ENCODE data around the gene TNKS1BP1. TPM values are rescaled to one million over a fixed set of nuclear protein-coding genes. Genes with fewer than 3 reads are reported as not detected.
A peak's percentile ranks its signal among the peaks of the same experiment; 100 is the strongest.
"Not testable (repeated sequence)": the region's sequence is repeated elsewhere in the genome, so short reads cannot be mapped to it uniquely, and the experiment has no call there.

TNKS1BP1 gene
- total RNA-seq, 1 experiment from 2014 or later: 120 TPM

DNA sequence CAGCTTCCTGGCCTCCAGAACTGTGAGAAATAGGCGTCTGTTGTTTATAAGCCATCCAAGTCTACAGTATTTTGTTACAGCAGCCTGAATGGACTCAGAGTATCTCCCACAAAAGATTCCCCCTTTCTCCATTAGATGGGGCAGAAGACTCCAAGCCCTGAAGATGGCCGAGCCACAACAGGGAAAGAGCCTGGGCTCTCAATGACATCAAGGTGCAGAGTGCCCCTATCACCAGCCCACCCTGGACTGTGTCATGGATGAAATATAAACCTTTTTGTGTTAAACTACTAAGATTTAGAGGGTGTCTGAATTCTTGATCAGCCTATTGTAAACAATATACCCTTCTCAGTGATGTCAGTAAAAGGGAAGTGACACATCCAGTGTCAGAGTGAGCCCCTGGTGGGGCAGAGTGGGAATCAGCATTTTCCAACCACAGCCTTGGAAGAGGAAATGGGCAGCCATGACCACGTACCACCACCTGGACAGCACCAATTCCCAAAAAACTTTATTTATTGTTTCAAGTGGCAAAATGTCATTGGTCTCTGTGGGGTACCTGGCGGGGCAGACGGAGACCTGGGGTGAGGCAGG, 25.5 kb downstream of the TNKS1BP1 start:
- Histone ChIP-seq H3K27me3 (replicated peaks; ENCODE audit: control insufficient read depth, insufficient read depth, low read length) (no peaks in the 10 kb centered on the region), H3K9me3 (no peaks in the 10 kb centered on the region; the same call in 1 of the 2 replicates), H3K4me3 (ENCODE audit: low read depth, low read length) (no peak overlapping the region), H3K36me3 (ENCODE audit: control insufficient read depth, insufficient read depth, low read length) (peaks cover 22% of the 10 kb centered on the region), H3K4me1 (peaks cover 9% of the 10 kb centered on the region)
- TF ChIP-seq, protein P1, sequence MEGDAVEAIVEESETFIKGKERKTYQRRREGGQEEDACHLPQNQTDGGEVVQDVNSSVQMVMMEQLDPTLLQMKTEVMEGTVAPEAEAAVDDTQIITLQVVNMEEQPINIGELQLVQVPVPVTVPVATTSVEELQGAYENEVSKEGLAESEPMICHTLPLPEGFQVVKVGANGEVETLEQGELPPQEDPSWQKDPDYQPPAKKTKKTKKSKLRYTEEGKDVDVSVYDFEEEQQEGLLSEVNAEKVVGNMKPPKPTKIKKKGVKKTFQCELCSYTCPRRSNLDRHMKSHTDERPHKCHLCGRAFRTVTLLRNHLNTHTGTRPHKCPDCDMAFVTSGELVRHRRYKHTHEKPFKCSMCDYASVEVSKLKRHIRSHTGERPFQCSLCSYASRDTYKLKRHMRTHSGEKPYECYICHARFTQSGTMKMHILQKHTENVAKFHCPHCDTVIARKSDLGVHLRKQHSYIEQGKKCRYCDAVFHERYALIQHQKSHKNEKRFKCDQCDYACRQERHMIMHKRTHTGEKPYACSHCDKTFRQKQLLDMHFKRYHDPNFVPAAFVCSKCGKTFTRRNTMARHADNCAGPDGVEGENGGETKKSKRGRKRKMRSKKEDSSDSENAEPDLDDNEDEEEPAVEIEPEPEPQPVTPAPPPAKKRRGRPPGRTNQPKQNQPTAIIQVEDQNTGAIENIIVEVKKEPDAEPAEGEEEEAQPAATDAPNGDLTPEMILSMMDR (IDR thresholded peaks at IDR 0.05; ENCODE audit: insufficient read depth in 1 of 2, low read depth in 1 of 2, low read length in 1 of 2, severe bottlenecking in 1 of 2, unreplicated experiment in 1 of 2): no peak
- CTCF ChIA-PET: no interaction called here
- Mint-ChIP-seq H3K9me3 (ENCODE audit: unreplicated experiment) (no peaks in the 10 kb centered on the region), H3K36me3 (ENCODE audit: insufficient read depth, unreplicated experiment) (peaks cover 77% of the 10 kb centered on the region), H3K27ac (ENCODE audit: unreplicated experiment) (no peak overlapping the region), H3K4me1 (ENCODE audit: low read depth, unreplicated experiment) (peaks cover 8% of the 10 kb centered on the region), H3K27me3 (ENCODE audit: insufficient read depth, unreplicated experiment) (no peaks in the 10 kb centered on the region), H3K4me3 (ENCODE audit: unreplicated experiment) (no peak overlapping the region)
- intact Hi-C loops (cut with micrococcal nuclease; ENCODE audit: unreplicated experiment): no loop called here
- DNase-seq: no peak
- POLR2A ChIA-PET: no interaction called here
- TSS peak; percentile 14 for BruUV-seq (replicated peaks)

DNA sequence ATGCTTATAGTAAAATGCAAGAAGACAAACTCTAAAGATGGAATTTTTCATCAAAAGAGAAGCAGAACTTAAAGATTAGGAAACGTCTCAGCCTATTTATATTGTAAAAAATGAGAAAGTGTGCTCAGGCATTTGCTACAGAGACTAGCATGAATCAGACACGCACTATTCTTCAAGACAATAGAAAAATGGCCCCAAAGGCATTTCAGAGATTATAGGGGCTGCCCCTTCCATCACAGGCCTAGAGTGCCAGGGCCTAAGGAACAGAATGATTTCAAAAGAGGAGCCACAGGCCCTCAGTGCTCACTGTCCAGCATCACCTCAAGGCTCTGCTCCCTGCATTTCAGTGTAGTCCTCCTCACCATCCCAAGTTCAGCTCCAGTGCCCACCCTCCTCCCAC, 27.5 kb downstream of the TNKS1BP1 start:
- Mint-ChIP-seq H3K9me3 (ENCODE audit: unreplicated experiment) (no peaks in the 10 kb centered on the region), H3K27me3 (ENCODE audit: insufficient read depth, unreplicated experiment) (no peaks in the 10 kb centered on the region), H3K4me1 (ENCODE audit: low read depth, unreplicated experiment) (no peaks in the 10 kb centered on the region), H3K4me3 (ENCODE audit: unreplicated experiment) (no peak overlapping the region), H3K36me3 (ENCODE audit: insufficient read depth, unreplicated experiment) (peaks cover 57% of the 10 kb centered on the region), H3K27ac (ENCODE audit: unreplicated experiment) (no peak overlapping the region)
- intact Hi-C loops (cut with micrococcal nuclease; ENCODE audit: unreplicated experiment): no loop called here
- CTCF ChIA-PET: no interaction called here
- Histone ChIP-seq H3K27me3 (replicated peaks; ENCODE audit: control insufficient read depth, insufficient read depth, low read length) (no peaks in the 10 kb centered on the region), H3K4me1 (peaks cover 22% of the 10 kb centered on the region), H3K9me3 (no peaks in the 10 kb centered on the region; the same call in 1 of the 2 replicates), H3K4me3 (ENCODE audit: low read depth, low read length) (no peak overlapping the region), H3K36me3 (ENCODE audit: control insufficient read depth, insufficient read depth, low read length) (peaks cover 20% of the 10 kb centered on the region)
- no peak for DNase-seq
- BruUV-seq (replicated peaks): no TSS peak
- TF ChIP-seq, protein P1 (IDR thresholded peaks at IDR 0.05; ENCODE audit: insufficient read depth in 1 of 2, low read depth in 1 of 2, low read length in 1 of 2, severe bottlenecking in 1 of 2, unreplicated experiment in 1 of 2): no peak
- POLR2A ChIA-PET: no interaction called here

DNA sequence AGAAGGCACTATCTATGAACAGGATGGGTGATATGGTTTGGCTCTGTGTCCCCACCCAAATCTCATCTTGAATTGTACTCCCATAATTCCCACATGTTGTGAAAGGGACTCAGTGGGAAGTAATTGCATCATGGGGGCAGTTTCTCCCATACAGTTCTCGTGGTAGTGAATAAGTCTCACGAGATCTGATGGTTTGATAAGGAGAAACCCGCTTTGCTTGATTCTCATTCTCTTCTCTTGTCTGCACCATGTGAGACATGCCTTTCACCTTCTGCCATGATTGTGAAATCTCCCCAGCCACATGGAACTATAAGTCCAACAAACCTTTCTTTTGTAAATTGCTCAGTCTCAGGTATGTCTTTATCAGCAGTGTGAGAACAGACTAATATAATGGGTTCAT, 28.5 kb downstream of the TNKS1BP1 start:
- H3K9me3 ChIP-seq; H3K9me3 Mint-ChIP-seq (ENCODE audit: unreplicated experiment); H3K4me3 ChIP-seq (ENCODE audit: low read depth, low read length); H3K27ac Mint-ChIP-seq (ENCODE audit: unreplicated experiment); POLR2A ChIA-PET; BruUV-seq (replicated peaks); DNase-seq; CTCF ChIA-PET; H3K27me3 ChIP-seq (replicated peaks; ENCODE audit: control insufficient read depth, insufficient read depth, low read length); H3K4me1 Mint-ChIP-seq (ENCODE audit: low read depth, unreplicated experiment); intact Hi-C loops (cut with micrococcal nuclease; ENCODE audit: unreplicated experiment); H3K4me3 Mint-ChIP-seq (ENCODE audit: unreplicated experiment); H3K27me3 Mint-ChIP-seq (ENCODE audit: insufficient read depth, unreplicated experiment): not testable (repeated sequence)
- peaks cover 18% of the 10 kb centered on the region for H3K36me3 ChIP-seq (ENCODE audit: control insufficient read depth, insufficient read depth, low read length)
- peaks cover 22% of the 10 kb centered on the region for H3K4me1 ChIP-seq
- peaks cover 46% of the 10 kb centered on the region for H3K36me3 Mint-ChIP-seq (ENCODE audit: insufficient read depth, unreplicated experiment)

Measured in Caco-2 (cell line).